DND-41 (cell line): ENCODE measurements around the gene KANSL1.

Source experiments
- ATAC-seq: fragments of 200-7000 bp; cut with Tn5 transposase; 3 replicates; pipeline ENCODE4 v1.9.1; 2021; ENCODE audit warnings: low read depth; ENCODE audit not compliant: insufficient read depth
- DNase-seq: peaks from one replicate; pipeline ENCODE4 v3.0.0-alpha.2; 2020
- H2AFZ ChIP-seq: 2 replicates; pipeline ENCODE4 v1.6.0; 2012; ENCODE audit warnings: low read depth, low read length
- H3K27ac ChIP-seq: 2 replicates; pipeline ENCODE4 v1.5.1; 2012; ENCODE audit warnings: low read length, inconsistent platforms
- H3K27me3 ChIP-seq: fragments of 200-600 bp; sonication (generic); 2 replicates; pipeline ENCODE4 v1.6.0; 2012; ENCODE audit warnings: low read length, mild to moderate bottlenecking, inconsistent platforms; ENCODE audit not compliant: insufficient read depth, poor library complexity
- H3K36me3 ChIP-seq: 2 replicates; pipeline ENCODE4 v1.5.1; 2012; ENCODE audit warnings: low read length, inconsistent platforms; ENCODE audit not compliant: insufficient read depth
- H3K4me1 ChIP-seq: 2 replicates; pipeline ENCODE4 v1.5.1; 2012; ENCODE audit warnings: mild to moderate bottlenecking, low read length; ENCODE audit not compliant: insufficient read depth
- H3K4me2 ChIP-seq: 2 replicates; pipeline ENCODE4 v1.6.0; 2012; ENCODE audit warnings: mild to moderate bottlenecking, moderate library complexity, low read length, inconsistent platforms; ENCODE audit not compliant: insufficient read depth
- H3K4me3 ChIP-seq, 2 experiments: fragments of 200-600 bp in 1 of 2; shearing (Covaris generic) in 1 of 2; 2 replicates each; pipeline ENCODE4 v1.5.1; 2012 to 2016; ENCODE audit warnings: inconsistent platforms in 2 of 2, low read length in 2 of 2, mild to moderate bottlenecking in 2 of 2, low read depth in 1 of 2, moderate library complexity in 1 of 2
- H3K79me2 ChIP-seq: 2 replicates; pipeline ENCODE4 v1.6.0; 2012; ENCODE audit warnings: low read length, inconsistent platforms; ENCODE audit not compliant: insufficient read depth
- H3K9ac ChIP-seq: 2 replicates; pipeline ENCODE4 v1.6.0; 2012; ENCODE audit warnings: low read depth, mild to moderate bottlenecking, inconsistent platforms, low read length, moderate library complexity
- H3K9me3 ChIP-seq: 2 replicates; pipeline ENCODE4 v1.5.1; 2012; ENCODE audit warnings: low read length, moderate library complexity, mild to moderate bottlenecking, inconsistent platforms; ENCODE audit not compliant: insufficient read depth, severe bottlenecking
- H4K20me1 ChIP-seq: 2 replicates; pipeline ENCODE4 v1.6.0; 2012; ENCODE audit warnings: low read length; ENCODE audit not compliant: insufficient read depth
- CTCF ChIP-seq: IDR thresholded peaks from 2 replicates; pipeline ENCODE4 v1.5.1; 2012; ENCODE audit warnings: borderline replicate concordance, low read length, moderate library complexity, mild to moderate bottlenecking; ENCODE audit not compliant: poor library complexity, severe bottlenecking; ENCODE audit errors: extremely low read depth
- EZH2 ChIP-seq: IDR thresholded peaks from 3 replicates; pipeline ENCODE4 v1.6.1; 2012; ENCODE audit warnings: borderline replicate concordance, low read depth, mild to moderate bottlenecking, moderate library complexity, low read length, inconsistent platforms; ENCODE audit not compliant: severe bottlenecking

The KANSL1 gene

GRCh38 chr17:46025510-46026165 lies 167.6 kb downstream of the KANSL1 start:
- Histone ChIP-seq H3K79me2 (no peaks in the 10 kb centered on the region), H3K27me3 (no peaks in the 10 kb centered on the region), H3K9ac (no peak overlapping the region), H4K20me1 (peaks cover 20% of the 10 kb centered on the region; the same call in 1 of the 2 replicates), H3K4me3 (no peak overlapping the region), H3K36me3 (peaks cover 44% of the 10 kb centered on the region), H3K4me1 (no peaks in the 10 kb centered on the region), H3K27ac (no peak overlapping the region), H2AFZ (no peak overlapping the region), H3K9me3 (no peaks in the 10 kb centered on the region), H3K4me2 (no peak overlapping the region)
- DNase-seq, result no peak
- TF ChIP-seq EZH2, result no peak
- TF ChIP-seq CTCF, result no peak
- 0 out of 3 replicates have a peak, but pooled peaks have one; percentile 16 for ATAC-seq

GRCh38 chr17:46025060-46025459 lies 168.2 kb downstream of the KANSL1 start:
- Histone ChIP-seq H3K9ac (no peak overlapping the region), H4K20me1 (peaks cover 15% of the 10 kb centered on the region; the same call in 1 of the 2 replicates), H3K4me1 (no peaks in the 10 kb centered on the region), H3K27me3 (no peaks in the 10 kb centered on the region), H3K79me2 (no peaks in the 10 kb centered on the region), H3K4me3 (no peak overlapping the region), H3K9me3 (no peaks in the 10 kb centered on the region), H3K36me3 (peaks cover 39% of the 10 kb centered on the region), H2AFZ (no peak overlapping the region), H3K4me2 (no peak overlapping the region), H3K27ac (no peak overlapping the region)
- ATAC-seq (0 out of 3 replicates have a peak, but pooled peaks have one; percentile 6), DNase-seq (no peak)
- TF ChIP-seq CTCF, result no peak
- no peak for TF ChIP-seq EZH2

- no peaks in the 10 kb centered on the region for H3K79me2 ChIP-seq
- no peak for ATAC-seq
- no peaks in the 10 kb centered on the region for H3K27me3 ChIP-seq
- H3K36me3 ChIP-seq, result peaks cover 36% of the 10 kb centered on the region
- no peak for TF ChIP-seq CTCF
- TF ChIP-seq EZH2, result no peak
- no peak for DNase-seq
- H3K27ac ChIP-seq, result no peak overlapping the region
- H3K4me1 ChIP-seq, result no peaks in the 10 kb centered on the region
- no peak overlapping the region for H3K9ac ChIP-seq
- no peak overlapping the region for H3K4me3 ChIP-seq
- peaks cover 15% of the 10 kb centered on the region; the same call in 1 of the 2 replicates for H4K20me1 ChIP-seq
- no peak overlapping the region for H2AFZ ChIP-seq
- no peaks in the 10 kb centered on the region for H3K9me3 ChIP-seq
- H3K4me2 ChIP-seq, result no peak overlapping the region
Observed at GRCh38 chr17:46024590-46024989, 168.6 kb downstream of the KANSL1 start.
